Karpas-422 (cell line): ENCODE data around the gene SPSB1. TPM values are rescaled to one million over a fixed set of nuclear protein-coding genes. Genes with fewer than 3 reads are reported as not detected.

Experiments
- DNase-seq: peaks from one replicate; pipeline ENCODE4 v3.0.0-alpha.2; 2015
- H2AFZ ChIP-seq: fragments of 200-600 bp; sonication (generic); 2 replicates; pipeline ENCODE4 v1.6.1; 2014; ENCODE audit warnings: antibody characterized with exemption, low read length, mixed read lengths
- H3K27ac ChIP-seq: fragments of 200-600 bp; sonication (generic); 2 replicates; pipeline ENCODE4 v1.5.1; 2014; ENCODE audit warnings: mild to moderate bottlenecking, low read length, moderate library complexity
- H3K27me3 ChIP-seq: fragments of 200-600 bp; sonication (generic); 2 replicates; pipeline ENCODE4 v1.6.1; 2014; ENCODE audit warnings: low read length, mixed read lengths
- H3K36me3 ChIP-seq: fragments of 200-600 bp; sonication (generic); 2 replicates; pipeline ENCODE4 v1.6.1; 2014; ENCODE audit warnings: low read length, mixed read lengths; ENCODE audit not compliant: insufficient read depth
- H3K4me1 ChIP-seq: fragments of 200-600 bp; sonication (generic); 2 replicates; pipeline ENCODE4 v1.6.1; 2014; ENCODE audit warnings: mild to moderate bottlenecking, low read length, mixed read lengths
- H3K4me2 ChIP-seq: fragments of 200-600 bp; sonication (generic); 2 replicates; pipeline ENCODE4 v1.6.1; 2014; ENCODE audit warnings: low read length, low read depth, mild to moderate bottlenecking; ENCODE audit not compliant: poor library complexity, severe bottlenecking
- H3K4me3 ChIP-seq: fragments of 200-600 bp; sonication (generic); 2 replicates; pipeline ENCODE4 v1.5.1; 2014; ENCODE audit warnings: mild to moderate bottlenecking, antibody characterized with exemption, low read length, mixed read lengths
- H3K79me2 ChIP-seq: fragments of 200-600 bp; sonication (generic); 2 replicates; pipeline ENCODE4 v1.6.1; 2014; ENCODE audit warnings: mild to moderate bottlenecking, low read length, mixed read lengths
- H3K9ac ChIP-seq: fragments of 200-600 bp; sonication (generic); 2 replicates; pipeline ENCODE4 v1.6.0; 2014; ENCODE audit warnings: low read length
- H3K9me2 ChIP-seq: fragments of 200-600 bp; sonication (generic), shearing (Covaris generic); replicated peaks from 2 replicates; pipeline ENCODE4 v1.6.0; 2014; ENCODE audit warnings: mild to moderate bottlenecking, low read length, moderate library complexity; ENCODE audit not compliant: insufficient read depth
- H3K9me3 ChIP-seq: fragments of 300-700, 200-600 bp; sonication (generic); 2 replicates; pipeline ENCODE4 v1.6.1; 2014; ENCODE audit warnings: low read length, mixed read lengths
- H4K20me1 ChIP-seq: fragments of 200-600 bp; sonication (generic); 2 replicates; pipeline ENCODE4 v1.6.1; 2014; ENCODE audit warnings: mild to moderate bottlenecking, antibody characterized with exemption, low read length, low read depth; ENCODE audit not compliant: insufficient read depth
- total RNA-seq: library from RNA; depleted of rRNA; stranded (reverse); fragments of >200 nt; shearing (Covaris generic); gene quantifications from 2 replicates; pipeline ENCODE4 v1.2.3, GENCODE V29; 2014; ENCODE audit warnings: low replicate concordance

SPSB1 gene
- total RNA-seq, 1 experiment from 2014 or later = not detected

GRCh38 chr1:9314111-9314510, 21.4 kb downstream of the SPSB1 start:
- Histone ChIP-seq H3K4me2 (no peak overlapping the region), H3K9me3 (no peaks in the 10 kb centered on the region), H3K4me1 (peaks cover 5% of the 10 kb centered on the region; the same call in 1 of the 2 replicates), H3K4me3 (no peak overlapping the region), H3K36me3 (no peaks in the 10 kb centered on the region), H3K27ac (no peak overlapping the region), H3K79me2 (no peaks in the 10 kb centered on the region), H3K27me3 (no peaks in the 10 kb centered on the region), H3K9me2 (no peaks in the 10 kb centered on the region), H3K9ac (no peak overlapping the region), H4K20me1 (no peaks in the 10 kb centered on the region), H2AFZ (no peak overlapping the region)
- no peak for DNase-seq

DNA sequence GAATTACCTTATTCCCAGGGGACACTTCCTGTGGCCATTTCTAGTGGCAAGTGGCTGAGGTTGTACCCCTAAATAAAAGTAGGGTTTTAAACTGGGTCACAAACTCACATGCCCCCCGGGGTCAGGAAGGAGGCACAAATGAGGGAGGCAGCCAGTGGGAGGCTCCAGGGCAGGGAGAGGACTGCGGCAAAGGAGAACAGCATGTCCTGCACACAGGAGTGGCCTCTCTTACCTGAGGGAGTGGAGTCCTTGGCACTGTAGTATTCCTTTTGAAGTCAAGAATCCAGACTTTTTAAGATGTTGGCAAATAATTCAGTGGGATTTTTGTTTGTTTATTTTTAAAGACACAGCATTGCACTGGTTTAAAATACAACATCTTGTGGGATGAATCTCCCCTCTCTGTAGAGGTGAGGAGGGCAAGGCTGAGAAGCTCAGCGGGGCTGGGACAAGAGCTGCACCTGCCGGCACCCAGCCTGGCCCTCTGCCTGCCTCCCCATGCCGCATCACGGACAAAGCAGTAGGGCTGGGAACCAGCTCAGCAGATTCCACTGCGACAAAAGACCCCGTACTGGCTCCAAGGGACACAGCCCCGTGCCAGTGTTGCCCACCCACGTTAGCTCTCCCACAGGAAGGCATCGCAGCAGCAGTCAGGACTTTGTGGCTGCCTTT, 22.2 kb downstream of the SPSB1 start:
- Histone ChIP-seq H3K79me2 (no peaks in the 10 kb centered on the region), H3K9me2 (no peaks in the 10 kb centered on the region), H3K4me2 (no peak overlapping the region), H3K27ac (no peak overlapping the region), H3K4me3 (no peak overlapping the region), H3K36me3 (no peaks in the 10 kb centered on the region), H2AFZ (no peak overlapping the region), H3K4me1 (peaks cover 10% of the 10 kb centered on the region), H3K27me3 (no peaks in the 10 kb centered on the region), H3K9me3 (no peaks in the 10 kb centered on the region), H3K9ac (no peak overlapping the region), H4K20me1 (no peaks in the 10 kb centered on the region)
- DNase-seq = no peak

DNA sequence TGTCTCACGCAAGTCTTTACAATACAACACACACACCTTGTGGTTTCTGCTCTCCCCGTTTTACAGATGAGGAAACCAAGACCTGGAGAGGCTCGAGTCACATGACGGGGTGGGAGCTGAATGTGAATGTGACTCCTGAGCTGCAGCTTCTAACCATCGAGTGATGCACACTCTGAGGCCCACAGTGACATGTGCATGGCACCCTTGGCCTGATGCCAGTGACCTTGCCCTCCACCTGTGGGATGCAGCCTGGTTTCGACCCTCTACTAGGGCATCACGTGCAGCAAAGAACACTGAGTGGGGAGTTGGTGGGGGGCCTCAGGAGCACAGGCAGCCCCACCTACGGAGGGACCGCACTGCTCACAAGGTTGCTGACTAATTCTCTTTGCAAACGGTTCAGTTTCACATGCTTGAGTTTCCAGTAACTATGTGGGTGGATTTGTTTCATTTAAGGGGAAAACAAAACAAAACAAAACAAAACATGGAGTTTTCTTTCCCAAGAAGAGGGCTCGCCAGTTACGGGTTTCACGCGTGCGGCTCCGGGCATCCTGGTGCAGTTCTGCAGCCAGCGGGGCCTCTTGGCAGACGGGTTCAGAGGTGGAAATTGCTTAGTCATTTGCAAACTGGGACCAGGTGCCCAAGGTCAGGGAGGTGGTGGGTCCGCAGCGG, 22.9 kb downstream of the SPSB1 start:
- Histone ChIP-seq H3K79me2 (no peaks in the 10 kb centered on the region), H3K9ac (no peak overlapping the region), H3K4me1 (peaks cover 15% of the 10 kb centered on the region), H3K9me3 (no peaks in the 10 kb centered on the region), H3K27ac (no peak overlapping the region), H3K9me2 (no peaks in the 10 kb centered on the region), H3K4me2 (no peak overlapping the region), H3K36me3 (no peaks in the 10 kb centered on the region), H3K4me3 (no peak overlapping the region), H3K27me3 (no peaks in the 10 kb centered on the region), H2AFZ (no peak overlapping the region), H4K20me1 (no peaks in the 10 kb centered on the region)
- no peak for DNase-seq

GRCh38 chr1:9316080-9316444, 23.4 kb downstream of the SPSB1 start:
- Histone ChIP-seq H3K9me3 (no peaks in the 10 kb centered on the region), H3K4me3 (no peak overlapping the region), H3K36me3 (no peaks in the 10 kb centered on the region), H2AFZ (no peak overlapping the region), H3K27me3 (no peaks in the 10 kb centered on the region), H3K9ac (no peak overlapping the region), H3K4me1 (peaks cover 15% of the 10 kb centered on the region), H4K20me1 (no peaks in the 10 kb centered on the region), H3K9me2 (no peaks in the 10 kb centered on the region), H3K4me2 (no peak overlapping the region), H3K27ac (no peak overlapping the region), H3K79me2 (no peaks in the 10 kb centered on the region)
- DNase-seq = no peak

GRCh38 chr1:9316512-9316911, 23.8 kb downstream of the SPSB1 start:
- Histone ChIP-seq H3K36me3 (no peaks in the 10 kb centered on the region), H3K4me2 (no peak overlapping the region), H3K9me3 (no peaks in the 10 kb centered on the region), H3K9me2 (no peaks in the 10 kb centered on the region), H3K79me2 (no peaks in the 10 kb centered on the region), H3K4me1 (peaks cover 15% of the 10 kb centered on the region), H3K4me3 (no peak overlapping the region), H3K27me3 (no peaks in the 10 kb centered on the region), H3K9ac (no peak overlapping the region), H3K27ac (no peak overlapping the region), H2AFZ (no peak overlapping the region), H4K20me1 (no peaks in the 10 kb centered on the region)
- DNase-seq = no peak

- Histone ChIP-seq H3K27me3 (no peaks in the 10 kb centered on the region), H3K79me2 (no peaks in the 10 kb centered on the region), H3K9ac (no peak overlapping the region), H3K27ac (no peak overlapping the region), H3K4me1 (peaks cover 15% of the 10 kb centered on the region), H3K4me2 (no peak overlapping the region), H2AFZ (no peak overlapping the region), H3K9me3 (no peaks in the 10 kb centered on the region), H3K36me3 (no peaks in the 10 kb centered on the region), H3K9me2 (no peaks in the 10 kb centered on the region), H3K4me3 (no peak overlapping the region), H4K20me1 (no peaks in the 10 kb centered on the region)
- no peak for DNase-seq
Measured at GRCh38 chr1:9317072-9317471, 24.4 kb downstream of the SPSB1 start.

- peak; percentile 52 for DNase-seq
- Histone ChIP-seq H3K4me2 (peak overlapping the region; percentile 61), H3K79me2 (no peaks in the 10 kb centered on the region)
Measured at GRCh38 chr1:9317591-9318417, 25.1 kb downstream of the SPSB1 start.

DNA sequence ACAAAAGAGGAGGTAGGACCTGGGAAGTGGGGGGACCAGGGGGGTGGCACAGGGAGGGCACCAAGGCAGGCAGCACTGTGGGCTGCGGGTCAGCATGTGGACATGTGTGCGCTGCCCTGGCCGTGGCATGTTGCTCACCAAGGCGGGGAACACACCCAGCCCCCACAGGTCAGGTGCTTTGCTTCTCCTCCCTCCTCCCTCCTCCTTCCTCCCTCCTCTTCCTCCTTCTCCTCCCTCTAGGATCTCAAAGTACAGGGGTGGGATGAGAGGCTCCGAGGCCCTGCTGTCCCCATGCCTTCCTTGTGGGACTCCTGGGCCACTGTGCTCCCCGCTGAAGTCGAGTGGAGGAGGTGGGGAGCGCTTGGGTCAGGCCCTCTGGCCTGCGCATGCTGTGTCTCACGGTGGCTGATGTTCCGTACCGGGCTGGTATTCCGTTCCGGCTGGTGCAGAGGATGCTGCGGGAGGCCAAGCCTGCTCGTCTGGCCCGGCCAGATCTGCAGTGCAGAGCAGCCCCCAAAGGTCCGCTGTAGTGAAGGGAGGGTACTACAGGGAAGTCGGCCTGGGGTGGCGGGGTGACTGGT, 26.6 kb downstream of the SPSB1 start:
- H4K20me1 ChIP-seq = no peaks in the 10 kb centered on the region
- H3K4me2 ChIP-seq = no peak overlapping the region
- H3K9ac ChIP-seq = no peak overlapping the region
- H3K4me1 ChIP-seq = peaks cover 15% of the 10 kb centered on the region
- no peaks in the 10 kb centered on the region for H3K36me3 ChIP-seq
- no peaks in the 10 kb centered on the region for H3K9me3 ChIP-seq
- H3K79me2 ChIP-seq = no peaks in the 10 kb centered on the region
- H3K9me2 ChIP-seq = no peaks in the 10 kb centered on the region
- no peak overlapping the region for H3K27ac ChIP-seq
- H3K4me3 ChIP-seq = no peak overlapping the region
- H2AFZ ChIP-seq = no peak overlapping the region
- no peak for DNase-seq
- no peaks in the 10 kb centered on the region for H3K27me3 ChIP-seq

More at GRCh38 chr1:9317591-9318417, 25.1 kb downstream of the SPSB1 start:
- Histone ChIP-seq H3K4me3 (peak overlapping the region; percentile 49; the same call in 1 of the 2 replicates), H3K9me2 (no peaks in the 10 kb centered on the region), H2AFZ (peak overlapping the region; percentile 75), H3K4me1 (peaks cover 15% of the 10 kb centered on the region), H3K36me3 (no peaks in the 10 kb centered on the region), H3K9me3 (no peaks in the 10 kb centered on the region), H3K27me3 (no peaks in the 10 kb centered on the region), H3K27ac (no peak overlapping the region), H3K9ac (0 out of 2 replicates have a peak overlapping the region, but pooled peaks have one; percentile 20), H4K20me1 (no peaks in the 10 kb centered on the region)
